ENCODE measurements around the gene SPSB4. TPM values are rescaled to one million over a fixed set of nuclear protein-coding genes. Genes with fewer than 3 reads are reported as not detected.

Gene SPSB4
- total RNA-seq, 2 donors from 2014 or later: 18.2 to 48.1 TPM

- TF ChIP-seq, protein P1, sequence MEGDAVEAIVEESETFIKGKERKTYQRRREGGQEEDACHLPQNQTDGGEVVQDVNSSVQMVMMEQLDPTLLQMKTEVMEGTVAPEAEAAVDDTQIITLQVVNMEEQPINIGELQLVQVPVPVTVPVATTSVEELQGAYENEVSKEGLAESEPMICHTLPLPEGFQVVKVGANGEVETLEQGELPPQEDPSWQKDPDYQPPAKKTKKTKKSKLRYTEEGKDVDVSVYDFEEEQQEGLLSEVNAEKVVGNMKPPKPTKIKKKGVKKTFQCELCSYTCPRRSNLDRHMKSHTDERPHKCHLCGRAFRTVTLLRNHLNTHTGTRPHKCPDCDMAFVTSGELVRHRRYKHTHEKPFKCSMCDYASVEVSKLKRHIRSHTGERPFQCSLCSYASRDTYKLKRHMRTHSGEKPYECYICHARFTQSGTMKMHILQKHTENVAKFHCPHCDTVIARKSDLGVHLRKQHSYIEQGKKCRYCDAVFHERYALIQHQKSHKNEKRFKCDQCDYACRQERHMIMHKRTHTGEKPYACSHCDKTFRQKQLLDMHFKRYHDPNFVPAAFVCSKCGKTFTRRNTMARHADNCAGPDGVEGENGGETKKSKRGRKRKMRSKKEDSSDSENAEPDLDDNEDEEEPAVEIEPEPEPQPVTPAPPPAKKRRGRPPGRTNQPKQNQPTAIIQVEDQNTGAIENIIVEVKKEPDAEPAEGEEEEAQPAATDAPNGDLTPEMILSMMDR (IDR thresholded peaks at IDR 0.05): no peak
- no peak for TF ChIP-seq POLR2A (IDR thresholded peaks at IDR 0.05)
- Histone ChIP-seq H3K27me3 (no peaks in the 10 kb centered on the region), H3K27ac (no peak overlapping the region), H3K4me3 (no peak overlapping the region), H3K4me1 (no peaks in the 10 kb centered on the region), H3K36me3 (replicated peaks in 1 of 2; ENCODE audit: insufficient read depth in 1 of 2, low read depth in 2 of 2) (no peaks in the 10 kb centered on the region), H3K9me3 (no peaks in the 10 kb centered on the region)
- ATAC-seq (no peak), DNase-seq (no peak)
- intact Hi-C loops (cut with DNase I): no loop called here
- 88 to 91% methylated on average over 4 of the region's 4 CpGs for WGBS, 2 donors
Measured at GRCh38 chr3:141170678-141171295, 119.6 kb downstream of the SPSB4 start.

- Histone ChIP-seq H3K4me1 (no peaks in the 10 kb centered on the region), H3K27ac (no peak overlapping the region), H3K36me3 (replicated peaks in 1 of 2; ENCODE audit: insufficient read depth in 1 of 2, low read depth in 2 of 2) (no peaks in the 10 kb centered on the region), H3K9me3 (no peaks in the 10 kb centered on the region), H3K27me3 (no peaks in the 10 kb centered on the region), H3K4me3 (no peak overlapping the region)
- TF ChIP-seq POLR2A (IDR thresholded peaks at IDR 0.05): no peak
- TF ChIP-seq, protein P1 (IDR thresholded peaks at IDR 0.05): no peak
- DNase-seq: no peak
- intact Hi-C loops (cut with DNase I): no loop called here
- 58 to 70% methylated on average over 2 of the region's 2 CpGs for WGBS, 2 donors
- no peak for ATAC-seq
Measured at GRCh38 chr3:141174674-141175073, 123.5 kb downstream of the SPSB4 start.

DNA sequence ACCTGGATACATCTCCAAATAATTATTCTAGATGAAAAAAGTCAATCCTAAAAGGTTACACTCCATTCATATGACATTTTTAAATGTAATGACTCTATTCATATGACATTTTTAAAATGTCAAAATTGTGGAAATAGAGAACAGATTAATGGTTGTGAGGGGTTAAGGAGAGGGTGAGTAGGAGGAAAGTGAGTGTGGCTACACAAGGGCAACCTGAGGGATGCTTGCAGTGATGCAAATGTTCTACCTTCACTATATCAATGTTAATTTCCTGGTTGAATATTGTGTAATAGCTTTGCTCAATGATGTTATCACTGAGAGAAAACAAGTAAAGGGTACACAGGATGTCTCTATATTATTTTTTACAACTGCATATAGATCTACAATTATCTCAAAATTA, 125.6 kb downstream of the SPSB4 start:
- TF ChIP-seq POLR2A (IDR thresholded peaks at IDR 0.05): no peak
- TF ChIP-seq, protein P1 (IDR thresholded peaks at IDR 0.05): no peak

DNA sequence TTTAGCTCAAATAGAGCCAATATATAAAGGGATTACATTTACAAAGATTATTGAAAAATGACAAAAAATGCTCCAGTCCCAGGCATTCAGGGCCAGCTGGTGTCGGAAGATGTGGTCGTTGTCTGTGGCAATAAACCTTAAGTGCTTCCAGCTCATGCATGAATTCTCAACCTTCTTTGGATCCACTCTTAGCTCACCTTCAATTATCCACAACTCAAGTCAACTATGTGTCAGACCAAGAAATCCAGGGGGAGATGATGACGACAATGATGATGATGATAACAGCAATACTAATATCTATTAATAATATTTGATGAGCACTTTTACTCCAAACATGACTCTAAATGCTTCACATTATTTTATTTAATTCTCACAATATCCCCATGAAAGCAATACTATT, 126.9 kb downstream of the SPSB4 start:
- intact Hi-C loops (cut with DNase I): no loop called here
- H3K4me3 ChIP-seq: no peak overlapping the region
- H3K4me1 ChIP-seq: no peaks in the 10 kb centered on the region
- WGBS, 2 donors: 87 to 96% methylated on average over 3 of the region's 3 CpGs
- no peak overlapping the region for H3K27ac ChIP-seq
- no peaks in the 10 kb centered on the region for H3K27me3 ChIP-seq
- H3K36me3 ChIP-seq (replicated peaks in 1 of 2; ENCODE audit: insufficient read depth in 1 of 2, low read depth in 2 of 2): no peaks in the 10 kb centered on the region
- DNase-seq (no peak), ATAC-seq (no peak)
- no peaks in the 10 kb centered on the region for H3K9me3 ChIP-seq
- TF ChIP-seq, protein P1 (IDR thresholded peaks at IDR 0.05): no peak
- no peak for TF ChIP-seq POLR2A (IDR thresholded peaks at IDR 0.05)

More for the DNA sequence above, 125.6 kb downstream of the SPSB4 start:
- H3K36me3 ChIP-seq (replicated peaks in 1 of 2; ENCODE audit: insufficient read depth in 1 of 2, low read depth in 2 of 2): no peaks in the 10 kb centered on the region
- no peak for DNase-seq
- intact Hi-C loops (cut with DNase I): no loop called here
- no peaks in the 10 kb centered on the region for H3K4me1 ChIP-seq
- no peaks in the 10 kb centered on the region for H3K9me3 ChIP-seq
- H3K27ac ChIP-seq: no peak overlapping the region
- ATAC-seq: no peak
- H3K4me3 ChIP-seq: no peak overlapping the region
- H3K27me3 ChIP-seq: no peaks in the 10 kb centered on the region

DNA sequence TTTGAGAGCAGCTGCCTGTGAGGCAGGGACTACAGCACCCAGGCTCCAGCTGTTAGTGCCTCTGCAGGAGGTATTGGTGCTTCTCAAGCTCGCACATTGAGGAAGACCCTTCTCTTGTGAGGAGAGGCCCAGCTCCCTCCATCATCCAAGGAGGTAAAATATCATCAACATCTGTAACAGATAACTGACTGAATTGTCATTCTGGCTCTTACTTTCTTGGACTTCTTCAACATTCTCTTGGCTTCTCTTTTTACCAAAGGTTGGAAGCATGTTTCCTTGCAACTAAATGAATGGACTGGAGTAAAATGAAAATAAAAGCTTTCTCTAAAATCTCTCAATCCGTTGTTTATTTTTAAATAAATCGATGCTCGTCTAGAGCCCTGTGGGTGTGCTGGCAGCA, 127.4 kb downstream of the SPSB4 start:
- Histone ChIP-seq H3K27me3 (no peaks in the 10 kb centered on the region), H3K4me1 (no peaks in the 10 kb centered on the region), H3K9me3 (no peaks in the 10 kb centered on the region), H3K4me3 (no peak overlapping the region), H3K36me3 (replicated peaks in 1 of 2; ENCODE audit: insufficient read depth in 1 of 2, low read depth in 2 of 2) (no peaks in the 10 kb centered on the region), H3K27ac (no peak overlapping the region)
- ATAC-seq (no peak), DNase-seq (no peak)
- intact Hi-C loops (cut with DNase I): no loop called here
- WGBS, 2 donors: 63 to 67% methylated on average over 4 of the region's 4 CpGs
- TF ChIP-seq, protein P1 (IDR thresholded peaks at IDR 0.05): no peak
- TF ChIP-seq POLR2A (IDR thresholded peaks at IDR 0.05): no peak

Data from body of pancreas (tissue), 4 donors.